ENCODE measurements around the gene TNFSF11. TPM values are rescaled to one million over a fixed set of nuclear protein-coding genes. Genes with fewer than 3 reads are reported as not detected.

The TNFSF11 gene
- total RNA-seq, 2 donors from 2014 or later: 3.9 TPM; not detected in 1

- DNase-seq: no peak
- ATAC-seq: no peak
Measured at GRCh38 chr13:42532561-42533335, 41.2 kb upstream of the TNFSF11 start.

GRCh38 chr13:42533336-42533591 lies 40.7 kb upstream of the TNFSF11 start:
- Histone ChIP-seq H3K4me3 (no peak overlapping the region), H3K27me3 (no peaks in the 10 kb centered on the region), H3K9me3 (no peaks in the 10 kb centered on the region), H3K4me1 (no peaks in the 10 kb centered on the region), H3K36me3 (replicated peaks in 1 of 2; ENCODE audit: insufficient read depth in 1 of 2, low read depth in 2 of 2) (no peaks in the 10 kb centered on the region), H3K27ac (no peak overlapping the region)
- no peak for DNase-seq
- no peak for ATAC-seq
- WGBS, 2 donors: 86 to 93% methylated on average over 1 of the region's 1 CpG
- TF ChIP-seq CTCF (IDR thresholded peaks at IDR 0.05): no peak
- TF ChIP-seq POLR2A (IDR thresholded peaks at IDR 0.05): no peak
- intact Hi-C loops (cut with DNase I): no loop called here

More at GRCh38 chr13:42532561-42533335, 41.2 kb upstream of the TNFSF11 start:
- H3K4me3 ChIP-seq: no peak overlapping the region
- H3K4me1 ChIP-seq: no peaks in the 10 kb centered on the region
- intact Hi-C loops (cut with DNase I): no loop called here
- WGBS, 2 donors: 52 to 57% methylated on average over 4 of the region's 4 CpGs
- no peak overlapping the region for H3K27ac ChIP-seq
- H3K27me3 ChIP-seq: no peaks in the 10 kb centered on the region
- no peaks in the 10 kb centered on the region for H3K9me3 ChIP-seq
- no peaks in the 10 kb centered on the region for H3K36me3 ChIP-seq (replicated peaks in 1 of 2; ENCODE audit: insufficient read depth in 1 of 2, low read depth in 2 of 2)
- TF ChIP-seq POLR2A (IDR thresholded peaks at IDR 0.05): no peak
- no peak for TF ChIP-seq CTCF (IDR thresholded peaks at IDR 0.05)

GRCh38 chr13:42534785-42535184 lies 39.2 kb upstream of the TNFSF11 start:
- TF ChIP-seq POLR2A (IDR thresholded peaks at IDR 0.05) (no peak), CTCF (IDR thresholded peaks at IDR 0.05) (no peak)

GRCh38 chr13:42538996-42539395 lies 35.0 kb upstream of the TNFSF11 start:
- H3K36me3 ChIP-seq (replicated peaks in 1 of 2; ENCODE audit: insufficient read depth in 1 of 2, low read depth in 2 of 2): no peaks in the 10 kb centered on the region
- DNase-seq (no peak), ATAC-seq (no peak)
- H3K27me3 ChIP-seq: no peaks in the 10 kb centered on the region
- H3K27ac ChIP-seq: no peak overlapping the region
- no peaks in the 10 kb centered on the region for H3K4me1 ChIP-seq
- intact Hi-C loops (cut with DNase I): no loop called here
- no peak overlapping the region for H3K4me3 ChIP-seq
- H3K9me3 ChIP-seq: no peaks in the 10 kb centered on the region
- no peak for TF ChIP-seq CTCF (IDR thresholded peaks at IDR 0.05)
- no peak for TF ChIP-seq POLR2A (IDR thresholded peaks at IDR 0.05)
- 25 to 26% methylated on average over 2 of the region's 2 CpGs for WGBS, 2 donors

More at GRCh38 chr13:42534785-42535184, 39.2 kb upstream of the TNFSF11 start:
- no peak overlapping the region for H3K27ac ChIP-seq
- H3K4me3 ChIP-seq: no peak overlapping the region
- no peak for ATAC-seq
- no peaks in the 10 kb centered on the region for H3K9me3 ChIP-seq
- 79 to 86% methylated on average over 1 of the region's 1 CpG for WGBS, 2 donors
- no peaks in the 10 kb centered on the region for H3K4me1 ChIP-seq
- no peaks in the 10 kb centered on the region for H3K36me3 ChIP-seq (replicated peaks in 1 of 2; ENCODE audit: insufficient read depth in 1 of 2, low read depth in 2 of 2)
- H3K27me3 ChIP-seq: no peaks in the 10 kb centered on the region
- intact Hi-C loops (cut with DNase I): no loop called here
- no peak for DNase-seq

- no peak overlapping the region for H3K27ac ChIP-seq
- H3K36me3 ChIP-seq (replicated peaks in 1 of 2; ENCODE audit: insufficient read depth in 1 of 2, low read depth in 2 of 2): no peaks in the 10 kb centered on the region
- TF ChIP-seq POLR2A (IDR thresholded peaks at IDR 0.05) (no peak), CTCF (IDR thresholded peaks at IDR 0.05) (no peak)
- intact Hi-C loops (cut with DNase I): no loop called here
- no peak for ATAC-seq
- H3K4me1 ChIP-seq: no peaks in the 10 kb centered on the region
- 75 to 77% methylated on average over 7 of the region's 7 CpGs for WGBS, 2 donors
- no peak for DNase-seq
- no peaks in the 10 kb centered on the region for H3K9me3 ChIP-seq
- H3K4me3 ChIP-seq: no peak overlapping the region
- no peaks in the 10 kb centered on the region for H3K27me3 ChIP-seq
Measured at GRCh38 chr13:42539670-42540069, 34.3 kb upstream of the TNFSF11 start.

All from body of pancreas (tissue), 4 donors.